ENCODE results near the gene RNF38. TPM values are rescaled to one million over a fixed set of nuclear protein-coding genes. Genes with fewer than 3 reads are reported as not detected.
"Not testable (repeated sequence)": the region's sequence is repeated elsewhere in the genome, so short reads cannot be mapped to it uniquely, and the experiment has no call there.

Gene RNF38
- total RNA-seq, 2 experiments from 2014 or later, result 9.0 to 25.5 TPM

- ChIA-PET CTCF (ENCODE audit: unreplicated experiment) (no interaction called here), POLR2A (interaction anchor here (0.6 kb wide), 1 partner anchor 503 kb away, joined by 3 read pairs; no protein-coding TSS in a partner anchor)
- Histone ChIP-seq H3K4me1 (ENCODE audit: insufficient read depth, low read length, poor library complexity, severe bottlenecking) (peaks cover 8% of the 10 kb centered on the region), H3K79me2 (ENCODE audit: insufficient read depth, low read depth, low read length) (no peaks in the 10 kb centered on the region), H4K20me1 (ENCODE audit: insufficient read depth, low read length) (no peaks in the 10 kb centered on the region), H3K27ac (ENCODE audit: low read depth, low read length, poor library complexity, severe bottlenecking) (no peak overlapping the region), H3K4me2 (ENCODE audit: low read length) (no peak overlapping the region), H2AFZ (ENCODE audit: low read length) (peak overlapping the region; percentile 38), H3K4me3 (ENCODE audit: low read depth, low read length, poor library complexity, severe bottlenecking) (no peak overlapping the region), H3K9me2 (ENCODE audit: insufficient read depth, low read length) (no peaks in the 10 kb centered on the region), H3K36me3 (ENCODE audit: insufficient read depth, low read length) (no peaks in the 10 kb centered on the region), H3K9me3 (ENCODE audit: low read length) (no peaks in the 10 kb centered on the region)
- BruUV-seq (replicated peaks), result no TSS peak
- peak; percentile 19 for DNase-seq (ENCODE audit: low spot score)
- intact Hi-C loops (cut with micrococcal nuclease; ENCODE audit: unreplicated experiment), result no loop called here
- TF ChIP-seq EZH2phosphoT487 (IDR thresholded peaks at IDR 0.05; ENCODE audit: borderline replicate concordance, low read depth, low read length) (no peak), CTCF (conservative IDR thresholded peaks at IDR 0.05; ENCODE audit: low read length) (no peak)
Measured at GRCh38 chr9:36306471-36307306, 93.4 kb downstream of the RNF38 start.

GRCh38 chr9:36304366-36304765, 95.7 kb downstream of the RNF38 start:
- H4K20me1 ChIP-seq (ENCODE audit: insufficient read depth, low read length); intact Hi-C loops (cut with micrococcal nuclease; ENCODE audit: unreplicated experiment); H3K4me1 ChIP-seq (ENCODE audit: insufficient read depth, low read length, poor library complexity, severe bottlenecking); H2AFZ ChIP-seq (ENCODE audit: low read length); POLR2A ChIA-PET; DNase-seq (ENCODE audit: low spot score); H3K27ac ChIP-seq (ENCODE audit: low read depth, low read length, poor library complexity, severe bottlenecking); H3K79me2 ChIP-seq (ENCODE audit: insufficient read depth, low read depth, low read length); H3K9me3 ChIP-seq (ENCODE audit: low read length); H3K4me3 ChIP-seq (ENCODE audit: low read depth, low read length, poor library complexity, severe bottlenecking); H3K9me2 ChIP-seq (ENCODE audit: insufficient read depth, low read length); H3K36me3 ChIP-seq (ENCODE audit: insufficient read depth, low read length); H3K4me2 ChIP-seq (ENCODE audit: low read length); CTCF ChIA-PET (ENCODE audit: unreplicated experiment); BruUV-seq (replicated peaks): not testable (repeated sequence)

- H2AFZ ChIP-seq (ENCODE audit: low read length), result no peak overlapping the region
- no peaks in the 10 kb centered on the region for H3K79me2 ChIP-seq (ENCODE audit: insufficient read depth, low read depth, low read length)
- intact Hi-C loops (cut with micrococcal nuclease; ENCODE audit: unreplicated experiment), result no loop called here
- CTCF ChIA-PET (ENCODE audit: unreplicated experiment), result no interaction called here
- POLR2A ChIA-PET, result interaction anchor here (0.8 kb wide), 1 partner anchor 8 kb away, joined by 4 read pairs; no protein-coding TSS in a partner anchor
- no peaks in the 10 kb centered on the region for H3K36me3 ChIP-seq (ENCODE audit: insufficient read depth, low read length)
- H3K4me1 ChIP-seq (ENCODE audit: insufficient read depth, low read length, poor library complexity, severe bottlenecking), result peaks cover 1% of the 10 kb centered on the region
- DNase-seq (ENCODE audit: low spot score), result no peak
- H3K4me2 ChIP-seq (ENCODE audit: low read length), result no peak overlapping the region
- H3K27ac ChIP-seq (ENCODE audit: low read depth, low read length, poor library complexity, severe bottlenecking), result no peak overlapping the region
- H4K20me1 ChIP-seq (ENCODE audit: insufficient read depth, low read length), result no peaks in the 10 kb centered on the region
- no peaks in the 10 kb centered on the region for H3K9me3 ChIP-seq (ENCODE audit: low read length)
- H3K9me2 ChIP-seq (ENCODE audit: insufficient read depth, low read length), result no peaks in the 10 kb centered on the region
- TF ChIP-seq EZH2phosphoT487 (IDR thresholded peaks at IDR 0.05; ENCODE audit: borderline replicate concordance, low read depth, low read length) (no peak), CTCF (conservative IDR thresholded peaks at IDR 0.05; ENCODE audit: low read length) (no peak)
- no TSS peak for BruUV-seq (replicated peaks)
- no peak overlapping the region for H3K4me3 ChIP-seq (ENCODE audit: low read depth, low read length, poor library complexity, severe bottlenecking)
Measured at GRCh38 chr9:36301227-36301626, 98.8 kb downstream of the RNF38 start.
